GM21737 (cell line): ENCODE data around the gene ODAPH.
"Not testable (repeated sequence)": the region's sequence is repeated elsewhere in the genome, so short reads cannot be mapped to it uniquely, and the experiment has no call there.

ENCODE experiments used
- ATAC-seq: cut with Tn5 transposase; IDR thresholded peaks from one replicate; pipeline ENCODE4 v1.9.1; 2021; ENCODE audit warnings: mild to moderate bottlenecking, moderate library complexity; ENCODE audit not compliant: unreplicated experiment

Gene ODAPH

GRCh38 chr4:75555294-75556164 lies at the start of gene ODAPH:
Gene ODAPH, plus strand, starts transcription at chr4:75556066. Its CDS starts 17 bp downstream, at chr4:75556083.
- ATAC-seq: peak; percentile 76

- not testable (repeated sequence) for ATAC-seq
Observed at GRCh38 chr4:75509592-75509991, 46.3 kb upstream of the ODAPH start.

- no peak for ATAC-seq
Observed at GRCh38 chr4:75511841-75512240, 44.0 kb upstream of the ODAPH start.

GRCh38 chr4:75512386-75513211 lies 43.3 kb upstream of the ODAPH start:
- peak; percentile 29 for ATAC-seq

- no peak for ATAC-seq
Observed at GRCh38 chr4:75513526-75514130, 42.2 kb upstream of the ODAPH start.

GRCh38 chr4:75514131-75514948 lies 41.5 kb upstream of the ODAPH start, which contains the start of the genes RCHY1 and THAP6:
Gene RCHY1, minus strand, starts transcription at chr4:75514403. Its CDS starts 117 bp downstream, at chr4:75514286.
Gene THAP6, plus strand, starts transcription at chr4:75514473. Its CDS starts 980 bp downstream, at chr4:75515453.
- peak; percentile 91 for ATAC-seq

- ATAC-seq: no peak
Observed at GRCh38 chr4:75514949-75515612, 40.8 kb upstream of the ODAPH start.

- ATAC-seq: no peak
Observed at GRCh38 chr4:75516144-75516543, 39.7 kb upstream of the ODAPH start.

GRCh38 chr4:75519452-75519851 lies 36.4 kb upstream of the ODAPH start:
- ATAC-seq: not testable (repeated sequence)

- no peak for ATAC-seq
Observed at GRCh38 chr4:75525086-75525485, 30.8 kb upstream of the ODAPH start.

GRCh38 chr4:75525910-75526309 lies 30.0 kb upstream of the ODAPH start:
- no peak for ATAC-seq

GRCh38 chr4:75527482-75527881 lies 28.4 kb upstream of the ODAPH start:
- ATAC-seq: no peak

- ATAC-seq: no peak
Observed at GRCh38 chr4:75530556-75531322, 25.1 kb upstream of the ODAPH start.

- not testable (repeated sequence) for ATAC-seq
Observed at GRCh38 chr4:75531536-75532143, 24.2 kb upstream of the ODAPH start.

- ATAC-seq: not testable (repeated sequence)
Observed at GRCh38 chr4:75533339-75533887, 22.5 kb upstream of the ODAPH start.

- ATAC-seq: not testable (repeated sequence)
Observed at GRCh38 chr4:75533926-75534325, 21.9 kb upstream of the ODAPH start.

- ATAC-seq: not testable (repeated sequence)
Observed at GRCh38 chr4:75537308-75537707, 18.6 kb upstream of the ODAPH start.

GRCh38 chr4:75542824-75543223 lies 13.0 kb upstream of the ODAPH start:
- ATAC-seq: no peak
